ENCODE results near the gene DHX30. TPM values are rescaled to one million over a fixed set of nuclear protein-coding genes. Genes with fewer than 3 reads are reported as not detected.
A peak's percentile ranks its signal among the peaks of the same experiment; 100 is the strongest.

Gene DHX30
- total and polyA plus RNA-seq, 9 donors = 19.5 to 66.8 (median 55.1) TPM

GRCh38 chr3:47856669-47857068 lies 53.7 kb downstream of the DHX30 start:
- peak in 1 of 5 donors; percentile 29 for DNase-seq
- intact Hi-C loops (cut with DNase I) = no loop called here

GRCh38 chr3:47857151-47857550 lies 54.2 kb downstream of the DHX30 start:
- no peaks in the 10 kb centered on the region for H3K27me3 ChIP-seq
- H3K4me1 ChIP-seq (ENCODE audit: insufficient read depth) = no peaks in the 10 kb centered on the region
- no peak overlapping the region for H3K27ac ChIP-seq
- DNase-seq = peak in 1 of 5 donors; percentile 17
- no peak for TF ChIP-seq EP300 (IDR thresholded peaks at IDR 0.05)
- no peak for TF ChIP-seq CTCF (IDR thresholded peaks at IDR 0.05)
- TF ChIP-seq POLR2A (IDR thresholded peaks at IDR 0.05) = no peak
- H3K36me3 ChIP-seq = no peaks in the 10 kb centered on the region
- H3K9me3 ChIP-seq = no peaks in the 10 kb centered on the region
- no peak overlapping the region for H3K4me3 ChIP-seq
- WGBS, 3 donors = 69 to 80% (median 74%) methylated on average over 2 of the region's 2 CpGs
- intact Hi-C loops (cut with DNase I) = no loop called here

More at GRCh38 chr3:47856669-47857068, 53.7 kb downstream of the DHX30 start:
- no peaks in the 10 kb centered on the region for H3K36me3 ChIP-seq
- TF ChIP-seq POLR2A (IDR thresholded peaks at IDR 0.05) (no peak), CTCF (IDR thresholded peaks at IDR 0.05) (no peak), EP300 (IDR thresholded peaks at IDR 0.05) (no peak)
- H3K9me3 ChIP-seq = no peaks in the 10 kb centered on the region
- 87 to 93% (median 88%) methylated on average over 11 of the region's 11 CpGs for WGBS, 3 donors
- no peak overlapping the region for H3K4me3 ChIP-seq
- no peaks in the 10 kb centered on the region for H3K27me3 ChIP-seq
- no peaks in the 10 kb centered on the region for H3K4me1 ChIP-seq (ENCODE audit: insufficient read depth)
- H3K27ac ChIP-seq = no peak overlapping the region

- Histone ChIP-seq H3K9me3 (no peaks in the 10 kb centered on the region), H3K27me3 (no peaks in the 10 kb centered on the region), H3K27ac (no peak overlapping the region), H3K4me3 (no peak overlapping the region), H3K36me3 (no peaks in the 10 kb centered on the region), H3K4me1 (ENCODE audit: insufficient read depth) (no peaks in the 10 kb centered on the region)
- 84 to 89% (median 86%) methylated on average over 4 of the region's 4 CpGs for WGBS, 3 donors
- DNase-seq = no peak
- no peak for TF ChIP-seq EP300 (IDR thresholded peaks at IDR 0.05)
- TF ChIP-seq CTCF (IDR thresholded peaks at IDR 0.05) = no peak
- TF ChIP-seq POLR2A (IDR thresholded peaks at IDR 0.05) = no peak
- intact Hi-C loops (cut with DNase I) = no loop called here
Measured at GRCh38 chr3:47859956-47860605, 57.1 kb downstream of the DHX30 start.

- no peak overlapping the region for H3K4me3 ChIP-seq
- intact Hi-C loops (cut with DNase I) = no loop called here
- H3K27me3 ChIP-seq = no peaks in the 10 kb centered on the region
- 73 to 84% (median 82%) methylated on average over 12 of the region's 12 CpGs for WGBS, 3 donors
- H3K9me3 ChIP-seq = no peaks in the 10 kb centered on the region
- TF ChIP-seq CTCF (IDR thresholded peaks at IDR 0.05) (no peak), EP300 (IDR thresholded peaks at IDR 0.05) (no peak), POLR2A (IDR thresholded peaks at IDR 0.05) (no peak)
- no peak for DNase-seq
- no peaks in the 10 kb centered on the region for H3K36me3 ChIP-seq
- H3K27ac ChIP-seq = no peak overlapping the region
- H3K4me1 ChIP-seq (ENCODE audit: insufficient read depth) = no peaks in the 10 kb centered on the region
Measured at GRCh38 chr3:47863391-47864128, 60.6 kb downstream of the DHX30 start.

All from ovary (tissue), 9 donors.